GM18499 (cell line): ENCODE results near the gene NRG4.
"Not testable (repeated sequence)": the region's sequence is repeated elsewhere in the genome, so short reads cannot be mapped to it uniquely, and the experiment has no call there.

Source experiments
- ATAC-seq: cut with Tn5 transposase; IDR thresholded peaks from one replicate; pipeline ENCODE4 v1.9.1; 2021; ENCODE audit warnings: moderate number of reproducible peaks; ENCODE audit not compliant: insufficient read depth, unreplicated experiment

Gene NRG4

DNA sequence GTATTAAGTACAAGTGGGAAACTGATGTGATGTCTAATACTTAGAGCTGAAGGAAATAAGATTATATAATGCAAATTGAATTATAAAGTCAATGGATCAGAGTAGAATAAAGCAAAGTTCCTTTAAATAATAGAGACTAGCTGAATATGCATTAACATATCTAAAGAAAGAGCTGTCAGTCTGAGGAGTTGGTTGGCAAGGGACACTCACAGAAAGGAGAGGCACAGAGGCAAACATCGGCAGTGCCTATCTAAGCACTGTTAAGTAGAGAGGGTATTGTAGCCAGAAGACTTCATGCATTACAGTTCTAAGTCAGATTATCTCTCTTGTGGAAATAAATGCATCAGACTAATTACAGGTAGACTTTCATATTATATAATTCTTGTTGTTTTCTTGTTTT lies 16.6 kb downstream of the NRG4 start:
- ATAC-seq = no peak

DNA sequence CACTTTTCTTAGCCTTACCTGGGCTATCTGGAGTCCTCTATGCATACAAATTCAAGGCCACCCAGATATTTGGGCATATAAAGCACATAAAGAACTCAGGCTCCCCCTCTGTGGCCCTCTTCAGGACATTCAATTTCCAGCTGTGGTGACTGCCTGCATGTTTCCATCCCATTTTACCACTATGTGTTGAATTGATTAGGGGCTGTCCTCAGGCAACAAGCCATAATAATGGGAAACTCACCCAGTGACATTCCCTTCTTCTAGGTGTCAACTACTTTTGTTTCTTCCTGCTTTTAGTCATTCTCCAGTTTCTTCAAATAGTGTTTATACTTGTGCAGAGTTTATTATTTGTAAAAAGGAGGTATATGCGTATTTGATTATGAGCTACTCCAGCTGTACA lies 18.0 kb downstream of the NRG4 start:
- ATAC-seq = no peak

DNA sequence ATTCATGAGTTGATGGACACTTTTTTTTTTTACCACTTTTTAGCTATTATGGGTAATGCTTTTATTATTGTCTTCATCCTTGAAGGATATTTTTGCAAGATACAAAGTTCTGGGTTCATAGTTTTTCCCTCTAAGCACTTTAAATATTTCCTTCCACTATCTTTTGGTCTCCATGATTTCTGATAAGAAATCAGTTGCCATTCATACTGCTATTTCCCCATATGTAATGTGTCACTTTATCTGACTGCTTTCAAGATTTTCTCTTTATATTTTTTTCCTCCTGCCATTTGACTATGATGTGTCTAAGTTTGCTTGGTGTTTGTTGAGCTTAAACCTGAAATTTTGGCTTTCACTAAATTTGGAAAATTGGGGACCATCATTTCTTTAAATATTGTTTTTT lies 19.3 kb downstream of the NRG4 start:
- no peak for ATAC-seq

DNA sequence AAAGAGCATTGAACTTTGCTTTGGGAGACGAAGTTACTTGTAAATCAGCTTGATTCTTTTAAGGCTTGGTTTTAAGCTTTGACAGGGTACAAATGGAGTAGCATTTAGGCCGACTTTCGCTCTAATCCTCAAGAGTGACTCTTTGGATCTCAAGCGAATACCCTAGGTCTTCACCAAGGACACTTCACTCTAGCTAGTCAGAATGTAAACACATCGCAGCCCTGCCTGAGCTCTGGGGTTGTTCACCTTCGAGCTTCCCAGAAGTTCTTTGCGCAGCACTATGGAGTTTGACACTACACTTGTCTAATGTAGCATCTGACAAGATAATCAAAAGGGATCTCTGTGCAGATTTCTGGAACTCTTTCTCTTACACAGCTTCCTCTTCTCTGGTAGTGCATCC lies 22.3 kb downstream of the NRG4 start:
- ATAC-seq = no peak

DNA sequence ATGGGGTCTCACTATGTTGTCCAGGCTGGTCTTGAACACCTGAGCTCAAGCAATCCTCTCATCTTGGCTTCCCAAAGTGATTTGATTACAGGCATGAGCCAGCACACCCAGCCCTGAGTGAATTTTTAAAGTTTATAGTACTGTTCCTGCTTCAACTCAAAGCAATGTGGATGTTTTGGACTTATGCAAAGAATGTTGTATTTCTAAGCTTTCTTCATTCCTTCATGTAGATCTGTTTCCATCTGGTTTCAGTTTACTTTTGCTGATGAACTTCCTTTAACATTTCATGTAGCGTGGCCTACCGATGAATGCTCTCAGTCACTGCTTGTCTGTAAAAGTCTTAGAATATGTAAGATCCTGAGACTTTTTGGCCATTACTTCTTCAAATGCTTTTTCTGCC lies 23.2 kb downstream of the NRG4 start:
- no peak for ATAC-seq

DNA sequence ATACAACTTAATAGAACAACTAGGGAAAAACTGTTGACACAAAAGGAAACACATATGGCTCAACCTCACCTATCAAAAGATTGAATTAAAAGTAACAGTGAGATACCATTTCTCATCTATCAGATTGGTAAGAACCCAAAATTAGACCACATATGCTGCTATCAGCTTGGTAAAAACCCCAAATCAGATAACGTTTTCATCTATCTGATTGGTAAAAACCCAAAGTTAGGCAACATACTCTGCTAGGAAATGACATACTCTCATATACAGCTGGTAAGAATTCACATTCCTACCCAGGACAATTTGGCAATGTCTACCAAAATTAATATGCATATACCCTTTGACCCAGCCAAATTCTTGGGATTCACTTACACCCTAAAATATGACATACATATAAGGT lies 26.3 kb downstream of the NRG4 start:
- ATAC-seq = no peak

DNA sequence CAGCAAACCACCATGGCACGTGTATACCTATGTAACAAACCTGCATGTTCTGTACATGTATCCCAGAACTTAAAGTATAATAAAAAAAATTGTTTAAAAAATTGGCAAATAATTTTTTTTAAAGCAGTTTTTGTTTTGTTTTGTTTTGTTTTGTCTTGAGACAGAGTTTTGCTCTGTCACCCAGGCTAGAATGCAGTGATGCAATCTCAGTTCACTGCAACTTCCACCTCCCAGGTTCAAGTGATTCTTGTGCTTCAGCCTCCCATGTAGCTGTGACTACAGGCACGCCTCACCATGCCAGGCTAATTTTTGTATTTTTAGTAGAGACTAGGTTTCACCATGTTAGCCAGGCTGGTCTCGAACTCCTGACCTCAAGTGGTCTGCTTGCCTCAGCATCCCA lies 27.5 kb downstream of the NRG4 start:
- ATAC-seq = not testable (repeated sequence)

DNA sequence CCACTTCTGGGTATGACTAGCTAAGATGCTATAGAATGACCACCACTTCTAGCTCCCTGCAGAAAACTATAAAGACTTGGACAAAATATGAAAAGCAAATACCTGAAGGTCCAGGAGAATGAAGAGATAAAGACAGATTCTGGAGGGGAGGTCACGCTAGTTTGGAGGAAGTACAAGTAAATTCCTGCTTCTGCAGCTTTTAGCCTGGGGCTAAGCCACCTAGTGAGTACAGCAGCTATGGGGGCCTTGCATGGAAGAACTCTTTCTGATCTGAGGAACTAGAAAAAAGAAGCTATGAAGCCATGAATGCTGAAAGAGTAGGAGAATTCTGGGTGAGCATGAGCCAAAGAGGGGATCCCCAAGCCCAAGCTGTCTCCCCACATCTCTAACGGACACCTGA lies 29.8 kb downstream of the NRG4 start:
- ATAC-seq = no peak

DNA sequence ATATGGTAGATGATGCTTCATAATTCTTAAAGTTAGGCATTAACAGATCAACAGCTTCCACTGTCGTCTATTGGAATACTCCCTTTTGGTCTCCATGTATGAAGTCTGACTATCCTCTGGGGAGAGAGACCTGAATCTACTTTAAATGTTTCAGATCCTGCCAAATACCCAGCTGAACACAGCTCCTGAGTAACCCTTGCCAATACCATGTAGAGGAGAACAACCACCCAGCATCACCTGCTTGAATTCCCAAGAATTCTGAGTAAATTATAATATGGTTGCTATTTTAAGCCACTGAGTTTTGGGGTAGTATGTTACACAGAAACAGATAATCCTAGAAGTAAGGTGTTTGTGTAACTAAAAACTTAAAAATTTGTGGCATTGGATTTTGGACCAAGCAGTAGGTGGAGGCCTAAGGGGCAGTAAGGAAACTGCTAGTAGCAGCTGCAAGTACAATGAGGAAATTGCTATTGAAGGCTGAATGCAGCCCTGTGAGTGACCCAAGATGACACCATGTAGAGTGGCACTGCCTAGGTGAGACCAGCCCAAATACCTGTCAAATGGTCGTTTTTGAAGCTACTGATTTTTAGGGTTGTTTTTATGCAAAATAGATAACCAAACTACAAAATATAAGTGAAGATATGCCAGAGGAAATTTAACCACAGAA lies 30.9 kb downstream of the NRG4 start:
- no peak for ATAC-seq

DNA sequence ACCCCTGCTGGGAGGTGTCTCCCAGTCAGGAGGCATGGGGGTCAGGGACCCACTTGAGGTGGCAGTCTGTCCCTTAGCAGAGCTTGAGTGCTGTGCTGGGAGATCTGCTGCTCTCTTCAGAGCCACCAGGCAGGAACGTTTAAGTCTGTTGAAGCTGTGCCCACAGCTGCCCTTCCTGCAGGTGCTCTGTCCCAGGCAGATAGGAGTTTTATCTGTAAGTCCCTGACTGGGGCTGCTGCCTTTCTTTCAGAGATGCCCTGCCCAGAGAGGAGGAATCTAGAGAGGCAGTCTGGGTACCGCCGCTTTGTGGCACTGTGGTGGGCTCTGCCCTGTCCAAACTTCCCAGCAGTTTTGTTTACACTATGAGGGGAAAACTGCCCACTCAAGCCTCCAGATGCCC lies 35.5 kb downstream of the NRG4 start:
- not testable (repeated sequence) for ATAC-seq

DNA sequence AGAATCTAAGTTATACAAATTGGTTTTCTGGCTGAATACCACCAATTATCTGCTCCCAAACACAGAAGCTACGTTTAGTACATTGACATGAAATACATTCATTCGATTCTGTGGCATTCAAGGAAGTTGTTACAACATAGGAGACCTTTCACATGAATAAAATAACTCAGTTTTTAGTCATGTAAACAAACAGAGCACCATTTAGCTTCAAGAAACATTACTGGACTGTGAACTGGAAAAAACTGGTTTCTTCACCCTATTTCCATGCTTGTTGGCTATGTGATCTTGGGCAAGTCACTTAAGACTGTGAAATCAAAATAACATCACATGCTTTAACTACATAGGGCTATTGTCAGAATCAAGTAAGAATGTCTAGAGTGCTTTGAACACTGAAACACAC lies 46.2 kb downstream of the NRG4 start:
- no peak for ATAC-seq

DNA sequence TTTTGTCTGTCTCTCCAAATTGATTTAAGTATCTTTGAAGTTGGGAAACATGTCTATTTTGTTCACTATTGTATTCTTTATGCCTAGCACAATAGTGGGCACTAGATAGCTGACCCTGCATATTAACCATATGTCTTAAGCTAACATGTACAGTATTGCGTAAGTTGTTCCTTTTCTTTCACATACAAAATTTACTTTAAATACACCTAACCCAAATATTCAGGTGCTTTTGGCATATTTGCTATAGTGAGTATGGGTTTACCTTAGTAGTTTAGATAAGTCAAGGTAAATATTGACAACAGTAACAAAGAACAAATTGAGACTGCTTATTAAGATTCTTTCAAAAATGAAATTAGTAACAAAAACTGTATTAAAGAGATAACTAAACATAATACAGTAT lies 50.9 kb downstream of the NRG4 start:
- no peak for ATAC-seq

DNA sequence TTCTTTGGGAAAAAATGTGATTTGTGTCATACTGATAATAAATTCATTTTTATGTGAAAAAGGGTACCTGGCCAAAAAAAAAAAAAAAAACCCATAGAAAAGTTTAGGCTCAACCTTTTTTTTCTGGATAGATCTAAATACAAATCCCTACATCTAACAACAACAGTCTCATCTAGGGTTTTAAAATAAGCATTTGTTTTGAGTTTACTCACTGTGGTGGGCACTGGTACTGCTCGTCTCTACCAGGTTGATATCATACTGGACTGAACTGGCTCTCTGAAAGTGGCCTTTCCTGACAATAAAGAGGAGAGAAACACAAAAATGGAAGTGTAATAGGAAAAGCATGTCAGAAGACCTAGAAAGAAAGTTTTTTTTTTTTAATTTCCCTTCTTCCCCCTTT lies 56.5 kb downstream of the NRG4 start:
- ATAC-seq = no peak

DNA sequence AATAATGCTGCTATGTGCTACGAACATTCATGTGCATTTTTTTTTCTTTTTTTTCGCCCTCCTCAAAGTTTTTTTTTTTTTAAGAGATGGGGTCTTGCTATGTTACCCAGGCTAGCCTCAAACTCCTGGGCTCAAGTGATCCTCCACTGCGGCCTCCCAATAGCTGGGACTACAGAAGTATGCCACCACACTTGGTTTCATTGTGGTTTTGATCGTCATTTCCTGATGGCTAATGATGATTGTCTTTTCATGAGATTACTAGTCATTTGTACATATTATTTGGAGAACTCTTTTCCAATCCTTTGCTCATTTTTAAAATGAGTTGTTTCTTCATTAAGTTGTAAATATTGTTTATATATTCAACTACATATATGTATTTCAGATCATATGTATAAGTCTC lies 59.7 kb downstream of the NRG4 start:
- ATAC-seq = no peak

DNA sequence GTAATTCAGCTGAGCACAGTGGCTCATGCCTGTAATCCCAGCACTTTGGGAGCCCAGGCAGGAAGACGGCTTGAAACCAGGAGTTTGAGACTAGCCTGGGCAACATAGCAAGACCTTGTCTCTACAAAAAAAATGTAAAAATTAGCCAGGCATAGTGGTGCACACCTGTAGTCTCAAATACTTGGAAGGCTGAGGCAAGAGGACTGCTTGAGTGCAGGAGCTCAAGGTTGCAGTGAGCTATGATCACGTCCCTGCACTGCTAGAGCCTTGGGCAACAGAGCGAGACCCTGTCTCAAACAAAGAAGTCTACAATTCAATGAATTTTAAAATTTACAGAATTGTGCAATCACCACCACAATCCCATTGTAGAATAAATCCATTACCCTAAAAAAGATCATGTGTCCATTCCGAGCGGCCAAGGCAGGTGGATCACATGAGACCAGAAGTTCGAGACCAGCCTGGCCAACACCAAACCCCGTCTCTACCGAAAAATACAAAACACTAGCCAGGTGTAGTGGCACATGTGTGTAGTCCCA lies 63.4 kb downstream of the NRG4 start:
- ATAC-seq = no peak

DNA sequence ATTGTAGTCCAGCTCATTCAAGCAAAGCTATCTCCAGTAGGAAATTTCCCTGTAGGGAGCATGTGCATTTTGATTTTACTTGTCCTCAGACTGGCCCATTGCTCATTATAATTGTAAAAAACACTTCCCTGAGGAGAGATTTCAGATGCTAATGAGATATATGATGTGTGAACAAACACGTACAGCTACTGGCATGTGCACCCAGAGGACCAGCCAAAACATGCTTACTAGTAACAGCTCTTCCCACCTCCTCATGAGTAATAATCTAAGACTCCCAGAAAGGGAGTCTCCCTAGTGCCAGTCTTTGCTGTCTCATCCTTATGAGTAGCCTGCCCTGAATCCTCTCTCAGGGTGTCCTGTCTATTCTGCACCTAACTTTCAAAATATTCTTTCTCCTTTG lies 65.1 kb downstream of the NRG4 start:
- ATAC-seq = no peak

DNA sequence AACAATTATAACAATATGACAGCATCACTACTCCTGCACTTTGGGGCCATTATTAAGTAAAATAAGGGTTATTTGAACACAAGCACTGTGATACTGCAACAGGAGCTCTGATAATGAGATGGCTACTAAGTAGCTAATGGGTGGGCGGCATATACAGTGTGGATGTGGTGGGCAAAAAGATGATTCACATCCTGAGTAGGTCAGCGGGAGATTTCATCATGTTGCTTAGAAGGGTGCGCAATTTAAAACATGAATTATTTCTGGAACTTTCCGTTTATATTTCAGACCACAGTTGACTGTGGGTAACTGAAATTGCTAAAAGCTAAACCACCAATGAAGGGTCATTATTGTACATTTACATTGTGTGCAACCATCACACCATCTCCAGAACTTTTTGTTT lies 66.3 kb downstream of the NRG4 start:
- no peak for ATAC-seq

DNA sequence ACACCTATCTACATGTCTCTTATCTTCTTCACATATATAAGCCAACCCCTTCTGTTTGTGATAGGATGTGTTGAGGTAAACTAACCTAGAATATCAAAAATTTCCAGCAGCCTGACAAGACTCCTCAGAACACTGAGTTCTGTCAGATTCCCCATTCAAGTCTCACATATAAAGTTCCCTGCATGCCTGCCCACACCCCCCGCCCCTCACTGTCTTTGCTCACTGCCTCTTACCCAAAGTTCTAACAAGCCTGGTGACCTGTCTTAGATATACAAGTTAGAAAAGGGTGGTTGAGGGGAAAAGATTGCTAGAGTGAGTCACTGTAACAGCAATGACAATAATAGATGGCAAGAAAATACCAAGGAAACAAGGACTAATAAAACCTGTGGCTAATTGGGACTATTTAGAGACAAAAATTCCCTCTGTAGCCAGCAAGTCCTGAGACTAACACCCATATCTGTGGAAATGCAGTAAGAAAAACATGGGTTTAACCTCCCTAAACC lies 68.5 kb downstream of the NRG4 start:
- no peak for ATAC-seq

DNA sequence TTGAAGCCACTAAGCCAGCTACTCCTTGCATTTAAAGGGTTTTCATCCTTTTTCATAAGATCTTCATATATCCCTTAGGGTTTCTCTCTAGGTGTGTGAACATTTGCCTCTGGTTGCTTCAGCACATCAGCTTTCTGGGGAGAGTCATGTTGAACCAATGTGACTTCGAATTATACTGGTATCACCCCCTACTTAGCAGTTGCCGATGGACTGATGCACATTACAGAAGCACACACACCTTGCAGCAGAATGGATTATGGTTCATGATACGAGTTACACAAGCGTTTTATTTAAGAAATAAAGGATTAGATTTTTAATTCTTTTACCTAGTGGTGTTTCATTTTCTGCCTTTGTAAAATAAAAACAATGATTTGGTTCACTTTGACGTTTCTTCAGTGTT lies 69.0 kb downstream of the NRG4 start:
- ATAC-seq = no peak

DNA sequence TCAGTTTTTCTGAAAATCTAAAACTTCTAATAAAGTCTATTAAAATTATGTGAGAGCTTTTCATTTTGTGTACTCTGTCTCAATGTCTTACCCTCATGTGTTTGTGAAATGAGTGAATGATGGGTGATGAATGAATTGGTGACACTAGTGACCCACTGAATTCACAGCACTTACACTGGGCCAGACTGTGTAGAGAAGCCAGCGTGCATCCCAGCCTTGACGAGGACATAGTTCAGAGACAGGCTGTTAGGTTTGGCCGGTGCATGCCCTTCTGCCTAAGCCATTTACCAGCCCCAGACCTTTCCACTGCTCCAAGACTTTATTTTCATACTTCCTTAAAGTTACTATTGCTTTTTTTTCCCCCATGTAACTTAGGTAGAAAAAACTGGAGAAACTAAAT lies 69.8 kb downstream of the NRG4 start:
- ATAC-seq = no peak

DNA sequence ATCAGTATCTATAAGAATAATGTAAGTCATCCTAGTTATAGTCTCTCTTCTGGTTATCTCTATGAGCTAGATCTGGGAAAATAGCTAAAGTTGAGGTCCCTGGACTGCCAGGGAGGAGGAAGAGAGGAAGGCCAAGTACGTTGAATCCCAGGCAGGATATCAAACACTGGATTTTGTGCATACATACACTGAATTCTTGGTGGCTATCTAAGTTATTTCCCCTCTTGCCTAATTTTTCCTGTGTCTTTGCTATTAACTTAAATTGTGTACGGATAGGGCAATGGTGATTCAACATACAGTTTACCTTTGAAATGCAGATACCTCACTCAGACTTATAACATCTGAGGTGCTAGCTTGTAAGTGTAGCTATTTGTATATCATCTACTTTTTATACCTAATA lies 81.4 kb downstream of the NRG4 start:
- no peak for ATAC-seq

DNA sequence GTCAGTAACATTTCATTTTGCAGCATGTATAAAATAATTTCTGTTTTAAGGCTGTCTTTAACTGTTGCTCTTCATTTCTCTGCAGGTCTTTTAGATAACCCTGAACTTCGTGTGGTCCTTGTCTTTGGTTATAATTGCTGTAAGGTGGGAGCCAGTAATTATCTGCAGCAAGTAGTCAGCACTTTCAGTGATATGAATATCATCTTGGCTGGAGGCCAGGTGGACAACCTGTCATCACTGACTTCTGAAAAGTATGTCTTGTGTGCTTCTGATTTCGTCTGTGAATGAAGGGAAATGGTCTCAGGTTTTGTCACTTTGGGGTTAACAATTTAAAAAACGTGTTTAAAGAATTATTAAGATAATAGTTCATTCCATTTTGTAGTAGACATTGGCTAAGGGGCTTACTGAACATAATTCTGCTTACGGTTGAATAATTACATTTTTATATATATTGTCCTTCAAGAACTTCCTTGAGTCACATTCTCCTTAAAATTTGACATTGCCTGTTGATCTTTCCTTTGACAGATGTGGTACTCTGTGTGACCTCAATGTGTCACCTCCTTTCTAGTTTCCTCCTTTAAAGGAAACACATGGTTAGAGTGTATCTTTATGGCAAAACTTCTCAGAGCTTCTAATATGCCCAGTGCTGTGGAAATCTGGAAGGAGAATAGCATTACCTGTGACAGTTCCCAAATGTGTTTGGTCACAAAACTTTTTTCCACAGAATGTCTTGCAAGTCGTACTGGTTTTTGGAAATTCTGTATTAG lies 82.2 kb downstream of the NRG4 start:
- ATAC-seq = no peak
